Tongue (tissue), 2 donors: ENCODE data around the gene PTRHD1. TPM values are rescaled to one million over a fixed set of nuclear protein-coding genes. Genes with fewer than 3 reads are reported as not detected.

Source experiments
- DNase-seq: peaks from one replicate; pipeline ENCODE4 v3.0.0-alpha.2; 2015
- total RNA-seq: library from RNA; depleted of rRNA; stranded (reverse); fragments of >200 nt; gene quantifications from one replicate; pipeline ENCODE4 v1.2.3, GENCODE V29; 2014

The PTRHD1 gene
- total RNA-seq, 1 donor from 2014 or later: 55.8 TPM

- no peak for DNase-seq
Measured at GRCh38 chr2:24756789-24757188, 36.4 kb downstream of the PTRHD1 start.

GRCh38 chr2:24754985-24755705, 38.0 kb downstream of the PTRHD1 start:
- no peak for DNase-seq

GRCh38 chr2:24749069-24749691, 44.0 kb downstream of the PTRHD1 start:
- no peak for DNase-seq

- no peak for DNase-seq
Measured at GRCh38 chr2:24747299-24747698, 45.9 kb downstream of the PTRHD1 start.

GRCh38 chr2:24745825-24746224, 47.4 kb downstream of the PTRHD1 start:
- no peak for DNase-seq

GRCh38 chr2:24744356-24744755, 48.8 kb downstream of the PTRHD1 start:
- DNase-seq: no peak

GRCh38 chr2:24743924-24744323, 49.3 kb downstream of the PTRHD1 start:
- no peak for DNase-seq

GRCh38 chr2:24742730-24743129, 50.5 kb downstream of the PTRHD1 start:
- no peak for DNase-seq

- no peak for DNase-seq
Measured at GRCh38 chr2:24740142-24740541, 53.0 kb downstream of the PTRHD1 start.

Other genes with a start within 250 kb of the PTRHD1 start
- gene CENPO, start within 50 bp of the PTRHD1 start, total RNA-seq: 12.9 TPM
- gene ADCY3, start 126.8 kb upstream of the PTRHD1 start, total RNA-seq: 27.1 TPM
- 11.5 TPM for gene DNAJC27, start 178.6 kb upstream of the PTRHD1 start, total RNA-seq
- 6.1 TPM for gene EFR3B, start 248.7 kb upstream of the PTRHD1 start, total RNA-seq